22Rv1 (cell line): Measurements from ENCODE around the gene PAFAH1B1.

Source experiments
- ZFX ChIP-seq: fragments of 450-650 bp; IDR thresholded peaks from 2 replicates; pipeline ENCODE4 v1.6.1; 2017; ENCODE audit warnings: antibody characterized with exemption, borderline replicate concordance
- TF ChIP-seq, protein P1 (sequence below): fragments of 450-650 bp; IDR thresholded peaks from 2 replicates; pipeline ENCODE4 v1.5.1; 2017; ENCODE audit warnings: mild to moderate bottlenecking

DNA sequence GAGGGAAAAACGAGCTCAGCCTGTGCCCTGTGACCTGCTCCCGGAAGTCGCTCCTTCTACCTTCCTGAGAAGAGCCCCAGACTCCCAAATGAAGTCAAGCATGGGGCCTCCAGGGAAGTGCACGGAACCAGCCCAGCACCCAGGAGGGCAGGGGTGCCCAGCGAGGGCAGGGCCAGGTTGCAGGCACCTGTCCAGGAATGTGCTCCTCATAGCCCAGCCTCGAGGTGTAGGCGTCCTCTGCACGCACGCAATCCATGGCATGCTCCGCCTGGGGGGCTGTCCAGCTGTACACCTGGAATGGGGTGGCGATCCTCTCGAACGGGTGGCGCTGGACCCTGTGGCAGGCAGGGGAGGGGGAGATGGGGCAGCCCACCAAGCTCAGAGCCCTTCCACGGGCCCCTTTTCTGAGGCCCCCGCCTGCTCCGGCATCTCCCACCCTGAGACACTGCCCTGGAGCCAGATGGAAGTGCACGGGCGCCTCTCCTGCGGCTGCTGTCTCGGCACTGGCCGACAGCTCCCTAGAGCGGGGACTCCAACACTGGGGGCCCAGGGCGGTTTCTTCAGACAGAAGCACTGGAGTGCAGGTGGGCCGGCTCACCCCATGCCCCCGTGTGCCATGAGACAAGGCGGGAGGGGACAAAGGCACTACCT lies 107.2 kb downstream of the PAFAH1B1 start:
- TF ChIP-seq, protein P1, sequence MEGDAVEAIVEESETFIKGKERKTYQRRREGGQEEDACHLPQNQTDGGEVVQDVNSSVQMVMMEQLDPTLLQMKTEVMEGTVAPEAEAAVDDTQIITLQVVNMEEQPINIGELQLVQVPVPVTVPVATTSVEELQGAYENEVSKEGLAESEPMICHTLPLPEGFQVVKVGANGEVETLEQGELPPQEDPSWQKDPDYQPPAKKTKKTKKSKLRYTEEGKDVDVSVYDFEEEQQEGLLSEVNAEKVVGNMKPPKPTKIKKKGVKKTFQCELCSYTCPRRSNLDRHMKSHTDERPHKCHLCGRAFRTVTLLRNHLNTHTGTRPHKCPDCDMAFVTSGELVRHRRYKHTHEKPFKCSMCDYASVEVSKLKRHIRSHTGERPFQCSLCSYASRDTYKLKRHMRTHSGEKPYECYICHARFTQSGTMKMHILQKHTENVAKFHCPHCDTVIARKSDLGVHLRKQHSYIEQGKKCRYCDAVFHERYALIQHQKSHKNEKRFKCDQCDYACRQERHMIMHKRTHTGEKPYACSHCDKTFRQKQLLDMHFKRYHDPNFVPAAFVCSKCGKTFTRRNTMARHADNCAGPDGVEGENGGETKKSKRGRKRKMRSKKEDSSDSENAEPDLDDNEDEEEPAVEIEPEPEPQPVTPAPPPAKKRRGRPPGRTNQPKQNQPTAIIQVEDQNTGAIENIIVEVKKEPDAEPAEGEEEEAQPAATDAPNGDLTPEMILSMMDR, result no peak
- TF ChIP-seq ZFX, result no peak
